ENCODE measurements around the gene RPGR.

The RPGR gene

GRCh38 chrX:38268011-38268410, 59.3 kb downstream of the RPGR start:
- in situ Hi-C loops (cut with HindIII; ENCODE audit: low sequenced_read_pairs) = no loop called here

GRCh38 chrX:38262715-38263620, 64.3 kb downstream of the RPGR start:
- in situ Hi-C loops (cut with HindIII; ENCODE audit: low sequenced_read_pairs) = no loop called here

GRCh38 chrX:38260231-38260630, 67.1 kb downstream of the RPGR start:
- in situ Hi-C loops (cut with HindIII; ENCODE audit: low sequenced_read_pairs) = no loop called here

GRCh38 chrX:38256019-38256418, 71.3 kb downstream of the RPGR start:
- in situ Hi-C loops (cut with HindIII; ENCODE audit: low sequenced_read_pairs) = no loop called here

- in situ Hi-C loops (cut with HindIII; ENCODE audit: low sequenced_read_pairs) = no loop called here
Observed at GRCh38 chrX:38249965-38250364, 77.3 kb downstream of the RPGR start.

- in situ Hi-C loops (cut with HindIII; ENCODE audit: low sequenced_read_pairs) = no loop called here
Observed at GRCh38 chrX:38247051-38247450, 80.3 kb downstream of the RPGR start.

- in situ Hi-C loops (cut with HindIII; ENCODE audit: low sequenced_read_pairs) = no loop called here
Observed at GRCh38 chrX:38240541-38240940, 86.8 kb downstream of the RPGR start.

- in situ Hi-C loops (cut with HindIII; ENCODE audit: low sequenced_read_pairs) = no loop called here
Observed at GRCh38 chrX:38236901-38237615, 90.3 kb downstream of the RPGR start.

GRCh38 chrX:38233891-38234667, 93.2 kb downstream of the RPGR start:
- in situ Hi-C loops (cut with HindIII; ENCODE audit: low sequenced_read_pairs) = no loop called here

GRCh38 chrX:38232079-38232686, 95.1 kb downstream of the RPGR start:
- in situ Hi-C loops (cut with HindIII; ENCODE audit: low sequenced_read_pairs) = no loop called here

GRCh38 chrX:38225093-38225492, 102.2 kb downstream of the RPGR start:
- in situ Hi-C loops (cut with HindIII; ENCODE audit: low sequenced_read_pairs) = no loop called here

GRCh38 chrX:38224160-38224559, 103.1 kb downstream of the RPGR start:
- in situ Hi-C loops (cut with HindIII; ENCODE audit: low sequenced_read_pairs) = no loop called here

GRCh38 chrX:38221391-38221929, 105.8 kb downstream of the RPGR start:
- in situ Hi-C loops (cut with HindIII; ENCODE audit: low sequenced_read_pairs) = no loop called here

GRCh38 chrX:38220415-38221390, 106.6 kb downstream of the RPGR start, which contains the start of gene SRPX:
Gene SRPX, minus strand, starts transcription at chrX:38220871. Its CDS starts 79 bp downstream, at chrX:38220792.
- in situ Hi-C loops (cut with HindIII; ENCODE audit: low sequenced_read_pairs) = no loop called here

- in situ Hi-C loops (cut with HindIII; ENCODE audit: low sequenced_read_pairs) = no loop called here
Observed at GRCh38 chrX:38220024-38220414, 107.3 kb downstream of the RPGR start.
